MM.1S (cell line): Measurements from ENCODE around the gene TENM4.

Experiments
- CTCF ChIP-seq: fragments of 300-600 bp; sonication (generic); IDR thresholded peaks from 2 replicates; pipeline ENCODE4 v1.5.1; 2016; ENCODE audit warnings: antibody characterized with exemption, low read length, mixed read lengths
- EZH2 ChIP-seq: fragments of 300-600 bp; sonication (generic); optimal IDR thresholded peaks from 2 replicates; pipeline ENCODE3; 2017; ENCODE audit warnings: low read depth, mild to moderate bottlenecking, antibody characterized with exemption, low read length, mixed read lengths

- TF ChIP-seq CTCF (no peak), EZH2 (no peak)
These were observed 729.1 kb downstream of the TENM4 start for GRCh38 chr11:78711735-78712134.
